ENCODE measurements around the gene C19orf85. TPM values are rescaled to one million over a fixed set of nuclear protein-coding genes. Genes with fewer than 3 reads are reported as not detected.

Gene C19orf85
- total RNA-seq, 2 donors from 2014 or later = not detected

- H3K36me3 ChIP-seq = no peaks in the 10 kb centered on the region
- DNase-seq (ENCODE audit: low spot score) = no peak
- peaks cover 18 to 31% of the 10 kb centered on the region in 2 donors for H3K27me3 ChIP-seq
- H3K4me3 ChIP-seq = no peak overlapping the region
- no peak overlapping the region for H3K27ac ChIP-seq
- no peak for TF ChIP-seq CTCF (IDR thresholded peaks at IDR 0.05)
- peaks cover 0 to 16% of the 10 kb centered on the region in 2 donors for H3K4me1 ChIP-seq
- no peaks in the 10 kb centered on the region for H3K9me3 ChIP-seq
These were observed 17.0 kb downstream of the C19orf85 start for GRCh38 chr19:55447421-55448174.

GRCh38 chr19:55446060-55446459, 18.5 kb downstream of the C19orf85 start:
- Histone ChIP-seq H3K36me3 (no peaks in the 10 kb centered on the region), H3K27ac (no peak overlapping the region), H3K4me1 (peaks cover 0 to 10% of the 10 kb centered on the region in 2 donors), H3K4me3 (no peak overlapping the region), H3K27me3 (peaks cover 14 to 29% of the 10 kb centered on the region in 2 donors), H3K9me3 (no peaks in the 10 kb centered on the region)
- no peak for DNase-seq (ENCODE audit: low spot score)
- TF ChIP-seq CTCF (IDR thresholded peaks at IDR 0.05) = no peak

GRCh38 chr19:55444646-55445045, 19.9 kb downstream of the C19orf85 start:
- no peak overlapping the region for H3K4me3 ChIP-seq
- no peaks in the 10 kb centered on the region for H3K9me3 ChIP-seq
- no peaks in the 10 kb centered on the region for H3K36me3 ChIP-seq
- no peak for TF ChIP-seq CTCF (IDR thresholded peaks at IDR 0.05)
- peaks cover 0 to 19% of the 10 kb centered on the region in 2 donors for H3K4me1 ChIP-seq
- H3K27ac ChIP-seq = no peak overlapping the region
- no peak for DNase-seq (ENCODE audit: low spot score)
- peaks cover 21 to 39% of the 10 kb centered on the region in 2 donors for H3K27me3 ChIP-seq

GRCh38 chr19:55443824-55444480, 20.6 kb downstream of the C19orf85 start:
- H3K4me3 ChIP-seq = no peak overlapping the region
- no peaks in the 10 kb centered on the region for H3K36me3 ChIP-seq
- TF ChIP-seq CTCF (IDR thresholded peaks at IDR 0.05) = no peak
- no peaks in the 10 kb centered on the region for H3K9me3 ChIP-seq
- H3K27me3 ChIP-seq = peaks cover 21 to 46% of the 10 kb centered on the region in 2 donors
- H3K27ac ChIP-seq = no peak overlapping the region
- peaks cover 0 to 19% of the 10 kb centered on the region in 2 donors for H3K4me1 ChIP-seq
- no peak for DNase-seq (ENCODE audit: low spot score)

- no peaks in the 10 kb centered on the region for H3K36me3 ChIP-seq
- H3K9me3 ChIP-seq = no peaks in the 10 kb centered on the region
- no peak within 1 kb of the TSS for H3K27ac ChIP-seq
- H3K4me1 ChIP-seq = peaks cover 0 to 19% of the 10 kb centered on the region in 2 donors
- no peak for DNase-seq (ENCODE audit: low spot score)
- no peak within 1 kb of the TSS for H3K4me3 ChIP-seq
- TF ChIP-seq CTCF (IDR thresholded peaks at IDR 0.05) = no peak
- peaks cover 21 to 49% of the 10 kb centered on the region in 2 donors for H3K27me3 ChIP-seq
These were observed 21.3 kb downstream of the C19orf85 start, which contains the start of gene SHISA7 for GRCh38 chr19:55443045-55443823. TSS of gene SHISA7 (minus strand) at chr19:55443300. CDS start at chr19:55442863, 437 bp downstream.

Measured in right atrium auricular region (tissue), 2 donors.